Activated CD8-positive, alpha-beta memory T cell treated with anti-CD3 and anti-CD28 coated beads for 24 hours (primary cell): ENCODE data around the gene SRSF1.

Experiments
- DNase-seq: peaks from one replicate; pipeline ENCODE4 v3.0.0-alpha.2; 2020

SRSF1 gene

GRCh38 chr17:58010067-58010799, 3.2 kb upstream of the SRSF1 start:
- no peak for DNase-seq

DNA sequence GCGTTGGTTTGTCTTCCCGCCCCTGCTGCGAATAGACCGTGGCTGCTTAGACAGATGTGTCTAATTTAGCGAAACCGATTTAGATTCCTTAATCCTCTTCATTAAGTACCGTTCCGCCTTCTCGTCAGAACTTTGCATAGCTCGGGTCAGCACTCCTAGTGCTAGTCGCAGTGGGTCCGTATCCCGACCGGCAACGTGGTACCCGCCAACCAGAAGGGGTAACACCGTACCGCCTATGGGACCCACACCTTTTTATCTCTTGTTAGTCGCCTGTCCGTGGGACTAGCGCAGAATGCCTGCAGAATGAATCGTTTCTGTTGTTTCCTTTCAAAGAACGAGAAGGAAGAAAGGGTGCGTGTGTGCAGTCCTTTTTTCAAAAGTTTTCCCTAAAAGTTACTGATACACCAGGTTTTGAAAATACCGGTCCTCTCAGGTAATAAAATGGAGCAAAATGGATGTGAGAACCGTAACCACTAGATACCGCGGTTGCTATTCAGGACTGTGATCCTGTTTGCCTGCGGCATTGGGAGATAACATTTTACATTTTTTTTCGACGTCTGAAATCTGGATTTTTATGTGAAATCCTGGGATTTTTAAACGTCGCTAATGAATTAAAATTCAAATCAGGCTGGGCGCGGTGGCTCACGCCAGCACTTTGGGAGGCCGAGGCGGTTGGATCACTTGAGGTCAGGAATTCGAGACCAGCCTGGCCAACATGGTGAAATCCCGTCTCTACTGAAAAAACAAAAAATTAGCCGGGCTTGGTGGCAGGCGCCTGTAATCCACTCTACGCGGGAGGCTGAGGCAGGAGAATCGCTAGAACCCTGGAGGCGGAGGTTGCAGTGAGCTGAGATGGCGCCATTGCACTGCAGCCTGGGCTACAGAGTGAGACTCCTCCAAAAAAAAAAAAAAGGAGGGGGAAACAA, 998 bp upstream of the SRSF1 start:
- DNase-seq: no peak

- DNase-seq: peak; percentile 90
These were observed 504 bp downstream of the SRSF1 start for GRCh38 chr17:58006560-58006923.

GRCh38 chr17:58005728-58006559, 1.1 kb downstream of the SRSF1 start:
- DNase-seq: no peak

DNA sequence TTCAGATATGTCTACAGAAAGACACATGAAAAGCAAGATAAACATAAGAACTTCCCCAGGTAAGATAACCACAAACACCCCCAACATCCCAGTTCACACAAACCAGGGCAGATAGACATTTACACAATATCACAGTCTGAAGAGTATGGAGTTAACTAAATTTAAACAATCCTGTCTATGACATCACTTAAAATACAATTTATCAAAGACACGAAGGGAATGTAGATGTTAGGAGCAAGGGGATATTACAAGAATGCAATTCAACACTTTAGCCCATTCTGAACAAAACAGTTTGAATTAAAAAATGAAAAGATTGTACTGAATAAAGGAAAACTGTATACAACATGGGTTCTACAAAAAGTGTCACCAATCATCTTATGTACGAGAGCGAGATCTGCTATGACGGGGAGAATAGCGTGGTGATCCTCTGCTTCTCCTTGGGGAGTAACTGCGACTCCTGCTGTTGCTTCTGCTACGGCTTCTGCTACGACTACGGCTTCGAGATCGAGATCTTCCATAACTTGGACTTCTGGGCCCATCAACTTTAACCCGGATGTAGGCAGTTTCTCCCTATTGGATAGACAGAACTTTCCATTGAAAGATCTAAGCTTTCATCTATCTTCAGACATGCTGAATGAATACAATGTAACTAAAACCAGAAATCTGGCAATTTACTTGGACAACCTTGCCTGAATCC, 1.9 kb downstream of the SRSF1 start:
- no peak for DNase-seq

GRCh38 chr17:58004060-58004459, 3.0 kb downstream of the SRSF1 start:
- DNase-seq: no peak

DNA sequence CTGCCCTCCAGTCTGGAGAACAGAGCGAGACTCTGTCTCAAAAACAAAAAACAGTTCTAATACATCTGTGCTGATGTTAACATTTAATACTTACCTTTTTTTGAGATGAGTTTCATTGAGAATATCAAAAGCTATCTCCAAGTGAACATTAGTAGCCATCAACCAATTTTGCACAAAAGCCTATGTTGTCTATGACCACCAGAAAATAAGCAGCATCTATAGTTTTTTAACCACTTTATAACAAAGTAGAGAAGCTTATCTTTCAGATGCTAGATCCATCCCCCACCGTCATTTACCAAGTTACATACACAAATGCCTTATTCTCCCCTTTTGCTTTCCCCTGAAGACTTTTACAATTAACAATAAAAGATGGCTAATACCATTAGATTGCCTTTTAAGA, 4.1 kb downstream of the SRSF1 start:
- DNase-seq: no peak

GRCh38 chr17:58002154-58002948, 4.7 kb downstream of the SRSF1 start:
- DNase-seq: no peak

GRCh38 chr17:58001461-58002124, 5.5 kb downstream of the SRSF1 start:
- DNase-seq: no peak

DNA sequence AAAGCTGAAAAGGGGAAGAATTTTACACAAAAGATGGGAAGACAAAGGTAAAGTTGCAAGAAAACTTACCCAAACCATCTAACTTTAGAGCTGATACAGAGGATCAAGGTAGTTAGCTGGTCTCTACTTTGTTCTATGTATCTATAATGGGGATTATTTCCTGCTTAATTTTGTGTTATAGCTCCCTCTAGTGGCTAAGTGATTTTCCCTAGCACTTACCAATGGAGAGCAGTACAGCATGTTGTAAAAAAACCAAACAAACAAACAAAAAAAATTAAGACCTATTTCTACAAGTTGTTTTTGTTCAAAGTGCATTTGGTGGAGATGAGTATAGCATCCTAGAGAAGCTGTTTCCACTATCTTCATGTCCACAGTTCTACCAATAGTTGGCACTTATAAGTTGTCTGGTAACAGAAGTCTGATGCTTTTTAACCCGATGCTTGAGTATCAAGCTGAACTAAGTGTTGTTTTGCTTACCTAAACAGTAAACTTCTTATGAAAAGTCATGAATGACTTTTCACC, 7.5 kb downstream of the SRSF1 start:
- no peak for DNase-seq

- no peak for DNase-seq
These were observed 8.0 kb downstream of the SRSF1 start for GRCh38 chr17:57999010-57999495.

- no peak for DNase-seq
These were observed 9.8 kb downstream of the SRSF1 start for GRCh38 chr17:57997085-57997809.

DNA sequence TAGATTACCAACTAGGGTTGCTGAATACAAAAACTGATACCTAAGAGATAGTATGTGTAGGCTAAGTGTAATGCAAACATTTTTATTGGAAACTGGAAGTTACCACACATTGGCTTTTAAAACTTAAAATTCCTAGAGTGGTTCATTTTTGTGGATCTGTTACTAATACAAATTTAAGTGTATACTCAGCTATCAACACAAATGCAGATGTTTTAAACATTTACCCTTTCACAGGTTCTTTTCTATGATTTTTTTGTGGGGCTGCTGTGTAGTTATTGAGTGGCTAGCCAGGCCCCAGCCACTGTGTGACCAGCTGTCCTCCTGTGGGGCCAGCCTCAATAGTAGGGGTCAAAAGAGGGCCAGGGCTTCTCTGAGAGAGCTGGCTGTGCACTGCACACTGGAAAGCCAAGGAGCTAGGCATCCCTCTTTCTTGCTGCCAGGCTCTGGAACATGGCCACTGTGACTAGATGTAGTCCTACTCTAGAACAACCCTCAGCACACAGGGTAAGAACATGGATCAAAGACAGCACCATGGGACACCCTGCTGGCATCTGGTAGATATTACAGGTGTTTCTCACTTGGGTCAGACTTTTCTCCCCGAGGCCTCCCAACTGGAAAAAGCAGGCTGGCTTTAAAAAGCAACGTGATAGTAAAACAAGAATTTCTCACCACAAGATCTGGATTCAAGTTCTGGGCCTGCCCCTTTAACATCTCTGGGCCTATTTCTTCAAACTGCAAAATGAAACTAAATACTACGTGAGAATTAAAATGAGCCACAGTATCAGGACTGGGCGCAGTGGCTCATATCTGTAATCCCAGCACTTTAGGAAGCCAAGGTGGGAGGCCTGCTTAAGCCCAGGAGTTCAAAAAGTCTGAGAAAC, 11.7 kb downstream of the SRSF1 start:
- peak; percentile 78 for DNase-seq

GRCh38 chr17:57994436-57994835, 12.6 kb downstream of the SRSF1 start:
- no peak for DNase-seq

DNA sequence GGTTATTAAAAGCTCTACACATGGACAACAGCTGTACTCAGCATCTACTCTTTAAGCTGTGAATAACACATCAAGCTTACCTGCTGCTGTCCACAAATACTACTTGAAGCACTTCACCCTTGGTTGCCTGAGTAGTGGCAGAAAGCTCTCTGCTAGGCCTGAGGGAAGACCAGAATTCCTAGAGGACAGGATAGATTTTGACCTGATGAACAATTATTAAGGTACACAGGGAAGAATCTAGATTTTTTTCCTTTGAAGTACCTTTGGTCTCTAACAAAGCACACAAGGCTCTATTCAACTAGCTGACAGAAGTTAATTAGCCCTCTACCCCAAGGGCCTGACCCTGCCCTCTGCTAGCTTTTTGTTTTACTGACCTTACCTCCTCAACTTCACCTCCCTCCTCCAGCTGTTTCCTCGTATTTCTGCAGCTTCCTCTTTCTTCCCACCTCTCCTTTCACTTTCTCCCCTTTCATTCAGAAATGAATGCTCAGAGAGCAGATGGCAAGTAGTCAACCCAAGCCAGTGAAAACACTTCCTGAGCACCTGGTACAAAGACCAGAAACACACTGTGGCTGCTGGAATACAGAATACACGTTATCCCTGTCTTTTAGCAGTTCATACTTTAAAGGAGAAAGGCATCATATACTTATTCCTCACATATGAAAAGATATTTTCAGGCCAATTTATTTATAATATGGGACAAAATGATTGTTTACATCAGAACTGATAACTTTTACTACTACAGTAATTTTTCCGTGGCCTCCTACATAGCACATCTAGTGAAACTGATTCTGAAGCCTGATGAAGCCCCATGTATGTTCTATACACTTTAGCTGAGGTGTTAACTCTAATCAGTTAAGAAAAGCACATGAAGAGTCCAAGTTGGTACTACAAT, 13.3 kb downstream of the SRSF1 start:
- DNase-seq: no peak

DNA sequence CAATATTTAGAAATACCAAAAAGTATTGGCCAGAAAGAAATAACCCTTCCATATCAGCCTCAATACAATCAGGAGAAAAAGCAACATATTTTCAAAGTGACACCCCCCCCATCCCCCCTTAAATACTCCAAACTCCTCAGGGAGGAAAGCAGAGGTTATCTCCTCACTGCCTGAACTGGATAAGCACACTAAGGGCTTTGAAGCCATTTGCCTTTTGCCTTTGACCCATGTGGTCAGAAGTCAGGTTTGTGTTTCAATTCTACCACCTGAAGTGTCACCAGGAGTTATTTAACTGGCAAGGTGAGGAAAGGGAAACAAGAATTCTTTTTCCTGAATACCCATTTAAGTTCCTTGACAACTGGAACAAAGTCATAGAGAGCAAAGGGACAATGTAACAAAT, 15.5 kb downstream of the SRSF1 start:
- DNase-seq: no peak

DNA sequence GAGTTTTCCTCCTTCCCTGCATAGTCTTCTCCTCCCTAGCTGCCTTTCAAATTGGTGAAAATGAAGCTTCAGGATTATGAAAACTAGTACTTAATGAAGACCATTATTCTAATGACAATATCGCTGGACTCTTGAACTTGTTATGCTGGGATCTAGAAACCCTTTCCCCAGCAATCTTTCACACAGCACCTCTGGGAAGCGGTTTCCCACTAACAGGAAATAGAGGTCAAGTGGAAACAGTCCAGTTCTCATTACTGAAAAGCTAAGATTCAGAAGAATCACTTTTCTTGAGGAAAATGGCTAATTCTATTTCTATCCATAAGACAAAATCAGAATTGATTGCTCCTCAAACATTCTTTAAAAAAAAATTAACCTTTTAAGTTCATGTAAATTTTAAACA, 17.0 kb downstream of the SRSF1 start:
- no peak for DNase-seq
